ENCODE data around the gene ETFBKMT. TPM values are rescaled to one million over a fixed set of nuclear protein-coding genes. Genes with fewer than 3 reads are reported as not detected.
"Not testable (repeated sequence)": the region's sequence is repeated elsewhere in the genome, so short reads cannot be mapped to it uniquely, and the experiment has no call there.

ETFBKMT gene
- total RNA-seq, 4 donors from 2014 or later = 2.4 to 6.1 (median 3.2) TPM

GRCh38 chr12:31663576-31663975 is 4.1 kb downstream of the ETFBKMT start:
- H3K4me3 ChIP-seq = no peak overlapping the region
- H3K36me3 ChIP-seq = peaks cover 0 to 32% of the 10 kb centered on the region in 2 donors
- H3K27me3 ChIP-seq = no peaks in the 10 kb centered on the region
- peaks cover 0 to 13% (median 0%) of the 10 kb centered on the region in 3 donors for H3K4me1 ChIP-seq
- 79 to 94% methylated on average over 4 of the region's 4 CpGs for WGBS, 2 donors (ENCODE audit: low coverage in 1 of 2)
- no peak overlapping the region for H3K27ac ChIP-seq
- TF ChIP-seq EP300 (IDR thresholded peaks at IDR 0.05) (no peak), POLR2A (IDR thresholded peaks at IDR 0.05) (no peak), POLR2AphosphoS5 (IDR thresholded peaks at IDR 0.05) (no peak)
- TF ChIP-seq, protein P1, sequence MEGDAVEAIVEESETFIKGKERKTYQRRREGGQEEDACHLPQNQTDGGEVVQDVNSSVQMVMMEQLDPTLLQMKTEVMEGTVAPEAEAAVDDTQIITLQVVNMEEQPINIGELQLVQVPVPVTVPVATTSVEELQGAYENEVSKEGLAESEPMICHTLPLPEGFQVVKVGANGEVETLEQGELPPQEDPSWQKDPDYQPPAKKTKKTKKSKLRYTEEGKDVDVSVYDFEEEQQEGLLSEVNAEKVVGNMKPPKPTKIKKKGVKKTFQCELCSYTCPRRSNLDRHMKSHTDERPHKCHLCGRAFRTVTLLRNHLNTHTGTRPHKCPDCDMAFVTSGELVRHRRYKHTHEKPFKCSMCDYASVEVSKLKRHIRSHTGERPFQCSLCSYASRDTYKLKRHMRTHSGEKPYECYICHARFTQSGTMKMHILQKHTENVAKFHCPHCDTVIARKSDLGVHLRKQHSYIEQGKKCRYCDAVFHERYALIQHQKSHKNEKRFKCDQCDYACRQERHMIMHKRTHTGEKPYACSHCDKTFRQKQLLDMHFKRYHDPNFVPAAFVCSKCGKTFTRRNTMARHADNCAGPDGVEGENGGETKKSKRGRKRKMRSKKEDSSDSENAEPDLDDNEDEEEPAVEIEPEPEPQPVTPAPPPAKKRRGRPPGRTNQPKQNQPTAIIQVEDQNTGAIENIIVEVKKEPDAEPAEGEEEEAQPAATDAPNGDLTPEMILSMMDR (IDR thresholded peaks at IDR 0.05) = no peak
- ATAC-seq = no peak
- no peaks in the 10 kb centered on the region for H3K9me3 ChIP-seq

- H3K4me1 ChIP-seq = peaks cover 0 to 10% (median 0%) of the 10 kb centered on the region in 3 donors
- WGBS, 2 donors (ENCODE audit: low coverage in 1 of 2) = 86 to 94% methylated on average over 6 of the region's 6 CpGs
- no peak overlapping the region for H3K4me3 ChIP-seq
- H3K27me3 ChIP-seq = no peaks in the 10 kb centered on the region
- peaks cover 0 to 3% (median 0%) of the 10 kb centered on the region in 3 donors for H3K9me3 ChIP-seq
- H3K36me3 ChIP-seq = peaks cover 0 to 37% of the 10 kb centered on the region in 2 donors
- TF ChIP-seq EP300 (IDR thresholded peaks at IDR 0.05) = no peak
- TF ChIP-seq, protein P1 (IDR thresholded peaks at IDR 0.05) = no peak
- no peak for TF ChIP-seq POLR2AphosphoS5 (IDR thresholded peaks at IDR 0.05)
- TF ChIP-seq POLR2A (IDR thresholded peaks at IDR 0.05) = no peak
- no peak for ATAC-seq
- H3K27ac ChIP-seq = no peak overlapping the region
These were observed 4.5 kb downstream of the ETFBKMT start for GRCh38 chr12:31664038-31664437.

DNA sequence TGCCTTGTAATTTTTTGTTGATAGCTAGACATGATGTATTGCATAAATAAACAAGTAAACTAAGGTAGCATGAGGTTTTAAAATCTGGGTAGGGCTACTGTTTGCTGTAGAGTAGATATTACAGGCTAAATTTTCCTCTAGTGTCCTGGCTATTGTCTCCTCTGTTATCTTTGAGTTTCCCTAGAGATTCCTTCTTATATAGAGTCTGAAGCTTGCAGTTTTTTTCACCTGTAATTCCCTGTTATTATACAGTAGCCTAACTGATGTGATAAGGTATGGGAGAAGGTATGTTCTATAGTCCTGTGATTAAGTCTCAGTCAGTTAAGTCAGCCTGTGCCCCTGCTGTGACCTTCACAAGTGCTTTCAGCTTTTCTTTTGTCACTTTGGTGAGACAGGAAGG is 9.5 kb downstream of the ETFBKMT start:
- Histone ChIP-seq H3K4me3 (no peak overlapping the region), H3K4me1 (no peaks in the 10 kb centered on the region), H3K9me3 (peaks cover 0 to 8% (median 0%) of the 10 kb centered on the region in 3 donors), H3K27ac (no peak overlapping the region), H3K27me3 (no peaks in the 10 kb centered on the region), H3K36me3 (peaks cover 0 to 51% of the 10 kb centered on the region in 2 donors)
- TF ChIP-seq EP300 (IDR thresholded peaks at IDR 0.05) (no peak), POLR2A (IDR thresholded peaks at IDR 0.05) (no peak), POLR2AphosphoS5 (IDR thresholded peaks at IDR 0.05) (no peak)
- TF ChIP-seq, protein P1 (IDR thresholded peaks at IDR 0.05) = no peak
- no peak for ATAC-seq

GRCh38 chr12:31669582-31669981 is 10.1 kb downstream of the ETFBKMT start:
- not testable (repeated sequence) for ATAC-seq, H3K27me3 ChIP-seq, H3K27ac ChIP-seq, H3K4me1 ChIP-seq, H3K9me3 ChIP-seq, H3K4me3 ChIP-seq
- peaks cover 0 to 57% of the 10 kb centered on the region in 2 donors for H3K36me3 ChIP-seq
- 91% methylated on average over 1 of the region's 2 CpGs; no CpG with 5 or more reads in 1 of the 2 donors for WGBS, 2 donors (ENCODE audit: low coverage in 1 of 2)

DNA sequence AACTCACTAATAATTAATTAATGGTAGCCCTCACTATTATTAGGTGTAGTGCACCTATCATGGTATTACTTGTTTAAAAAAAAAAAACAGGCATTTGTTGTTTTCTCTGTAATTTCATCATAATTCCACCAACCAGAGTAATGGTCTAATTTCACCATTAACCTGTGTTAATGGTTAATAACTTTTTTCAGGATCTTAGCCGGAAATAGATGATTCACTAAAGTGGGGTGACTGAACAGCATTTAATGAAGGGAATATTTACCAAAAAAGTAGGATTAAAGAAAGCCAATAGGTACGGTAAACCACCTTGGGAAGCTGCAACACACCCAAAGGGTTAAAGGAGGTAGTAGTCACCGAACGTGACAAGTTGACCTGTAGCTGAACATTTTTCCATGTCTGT is 13.0 kb downstream of the ETFBKMT start:
- no peak overlapping the region for H3K4me3 ChIP-seq
- H3K36me3 ChIP-seq = peaks cover 0 to 61% of the 10 kb centered on the region in 2 donors
- H3K9me3 ChIP-seq = peaks cover 0 to 8% (median 0%) of the 10 kb centered on the region in 3 donors
- H3K27me3 ChIP-seq = no peaks in the 10 kb centered on the region
- no peak overlapping the region for H3K27ac ChIP-seq
- H3K4me1 ChIP-seq = no peaks in the 10 kb centered on the region
- no peak for ATAC-seq
- 75 to 94% methylated on average over 4 of the region's 4 CpGs for WGBS, 2 donors (ENCODE audit: low coverage in 1 of 2)
- TF ChIP-seq, protein P1 (IDR thresholded peaks at IDR 0.05) = no peak
- no peak for TF ChIP-seq POLR2AphosphoS5 (IDR thresholded peaks at IDR 0.05)
- no peak for TF ChIP-seq EP300 (IDR thresholded peaks at IDR 0.05)
- TF ChIP-seq POLR2A (IDR thresholded peaks at IDR 0.05) = no peak
